HEK293T (cell line): Measurements from ENCODE around the gene MTARC2.
A peak's percentile ranks its signal among the peaks of the same experiment; 100 is the strongest.

Source experiments
- CTCF ChIA-PET: fragments of 350-600 bp; formaldehyde crosslinking; extraction: SDS; loops from one replicate; lab custom pipeline; 2021; ENCODE audit warnings: antibody characterized with exemption, inconsistent platforms; lab: Yijun Ruan, JAX
- POLR2A ChIA-PET: fragments of 350-600 bp; formaldehyde crosslinking; extraction: SDS; loops from one replicate; lab custom pipeline; 2020; ENCODE audit warnings: antibody characterized with exemption, inconsistent platforms; lab: Yijun Ruan, JAX
- DNase-seq: peaks from one replicate; pipeline ENCODE4 v3.0.0; 2012; ENCODE audit warnings: mixed read lengths; ENCODE audit errors: extremely low spot score
- ARNT ChIP-seq: fragments of 450-650 bp; IDR thresholded peaks from 2 replicates; pipeline ENCODE4 v1.6.1; 2017; ENCODE audit warnings: mild to moderate bottlenecking
- BHLHE40 ChIP-seq: fragments of 450-650 bp; IDR thresholded peaks from 2 replicates; pipeline ENCODE4 v1.6.1; 2016; ENCODE audit warnings: mild to moderate bottlenecking, moderate library complexity, borderline replicate concordance
- CTBP1 ChIP-seq: fragments of 450-650 bp; IDR thresholded peaks from 2 replicates; pipeline ENCODE4 v1.6.1; 2016; ENCODE audit warnings: borderline replicate concordance
- ELF4 ChIP-seq: fragments of 450-650 bp; IDR thresholded peaks from 2 replicates; pipeline ENCODE4 v1.6.1; 2017; ENCODE audit warnings: antibody characterized with exemption
- FOXA1 ChIP-seq: fragments of 450-650 bp; IDR thresholded peaks from 2 replicates; pipeline ENCODE4 v1.6.1; 2016; ENCODE audit warnings: mild to moderate bottlenecking
- FOXK2 ChIP-seq: fragments of 450-650 bp; IDR thresholded peaks from 2 replicates; pipeline ENCODE4 v1.6.1; 2016; ENCODE audit warnings: mild to moderate bottlenecking
- FOXM1 ChIP-seq: fragments of 450-650 bp; IDR thresholded peaks from 2 replicates; pipeline ENCODE4 v1.6.1; 2017; ENCODE audit warnings: mild to moderate bottlenecking, borderline replicate concordance
- HDGF ChIP-seq: fragments of 450-650 bp; IDR thresholded peaks from 2 replicates; pipeline ENCODE4 v1.6.1; 2017; ENCODE audit warnings: antibody characterized with exemption, borderline replicate concordance
- L3MBTL2 ChIP-seq: fragments of 450-650 bp; conservative IDR thresholded peaks from 2 replicates; pipeline ENCODE4 v1.6.1; 2016; ENCODE audit warnings: mild to moderate bottlenecking
- LEF1 ChIP-seq: fragments of 450-650 bp; IDR thresholded peaks from 2 replicates; pipeline ENCODE4 v1.6.1; 2017; ENCODE audit warnings: mild to moderate bottlenecking, borderline replicate concordance
- NFRKB ChIP-seq: fragments of 450-650 bp; IDR thresholded peaks from 2 replicates; pipeline ENCODE4 v1.6.1; 2016; ENCODE audit warnings: mild to moderate bottlenecking, moderate library complexity
- SP1 ChIP-seq: fragments of 450-650 bp; IDR thresholded peaks from 2 replicates; pipeline ENCODE4 v1.6.1; 2017
- SUZ12 ChIP-seq: fragments of 450-650 bp; IDR thresholded peaks from 2 replicates; pipeline ENCODE4 v1.6.1; 2016; ENCODE audit warnings: mild to moderate bottlenecking
- TARDBP ChIP-seq: fragments of 450-650 bp; IDR thresholded peaks from 2 replicates; pipeline ENCODE4 v1.6.1; 2016
- ZNF384 ChIP-seq: fragments of 450-650 bp; IDR thresholded peaks from 2 replicates; pipeline ENCODE4 v1.6.1; 2016
- TF ChIP-seq, protein P1 (sequence below): fragments of 450-650 bp; IDR thresholded peaks from 2 replicates; pipeline ENCODE4 v1.6.1; 2016

The MTARC2 gene

GRCh38 chr1:220776720-220777326, 28.7 kb downstream of the MTARC2 start:
- ChIA-PET POLR2A (interaction anchor here (1.7 kb wide), 1 partner anchor 10 kb away, joined by 4 read pairs; the partner anchor contains the start of gene MTARC1), CTCF (interaction anchor here (0.5 to 3.2 kb wide), 12 partner anchors 10 to 557 kb away, joined by 3 to 22 read pairs (median 4); partner anchors contain the start of gene MTARC1)
- TF ChIP-seq FOXA1 (no peak), SP1 (no peak), TARDBP (no peak), SUZ12 (no peak), FOXM1 (no peak), ARNT (no peak), HDGF (no peak)
- TF ChIP-seq, protein P1, sequence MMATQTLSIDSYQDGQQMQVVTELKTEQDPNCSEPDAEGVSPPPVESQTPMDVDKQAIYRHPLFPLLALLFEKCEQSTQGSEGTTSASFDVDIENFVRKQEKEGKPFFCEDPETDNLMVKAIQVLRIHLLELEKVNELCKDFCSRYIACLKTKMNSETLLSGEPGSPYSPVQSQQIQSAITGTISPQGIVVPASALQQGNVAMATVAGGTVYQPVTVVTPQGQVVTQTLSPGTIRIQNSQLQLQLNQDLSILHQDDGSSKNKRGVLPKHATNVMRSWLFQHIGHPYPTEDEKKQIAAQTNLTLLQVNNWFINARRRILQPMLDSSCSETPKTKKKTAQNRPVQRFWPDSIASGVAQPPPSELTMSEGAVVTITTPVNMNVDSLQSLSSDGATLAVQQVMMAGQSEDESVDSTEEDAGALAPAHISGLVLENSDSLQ = no peak
- peak; percentile 86 for DNase-seq

GRCh38 chr1:220783453-220783852, 35.3 kb downstream of the MTARC2 start:
- DNase-seq = no peak
- POLR2A ChIA-PET = interaction anchor here (1.3 kb wide), 1 partner anchor 36 kb away, joined by 3 read pairs; the partner anchor contains the start of gene MTARC2

DNA sequence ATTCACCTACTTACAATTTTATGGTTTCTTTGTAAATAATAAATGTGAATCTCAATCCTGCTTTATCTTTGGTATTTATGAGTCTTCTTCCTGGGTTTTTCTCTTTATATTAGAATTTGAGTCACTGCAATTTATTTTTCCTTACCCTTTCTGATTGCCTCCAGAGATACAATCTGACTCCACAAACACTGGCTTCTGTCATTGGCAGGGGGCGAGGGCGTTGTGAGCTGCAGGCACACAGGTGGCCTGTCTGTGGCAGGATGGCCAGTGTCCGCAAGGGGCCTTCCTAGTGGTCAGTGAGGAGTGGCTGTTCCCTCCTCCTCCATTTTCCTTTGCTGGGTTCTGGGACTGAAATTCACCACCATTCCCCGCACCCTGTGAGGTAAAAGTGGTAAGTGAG, 36.6 kb downstream of the MTARC2 start:
- TF ChIP-seq ELF4 (no peak), CTBP1 (no peak), SP1 (no peak), ARNT (no peak), LEF1 (no peak), BHLHE40 (no peak), ZNF384 (no peak), TARDBP (no peak), HDGF (no peak), NFRKB (no peak), FOXM1 (no peak)
- POLR2A ChIA-PET = no interaction called here
- no peak for DNase-seq
- CTCF ChIA-PET = interaction anchor here (1.2 to 1.5 kb wide), 2 partner anchors 504 to 513 kb away, joined by 3 to 4 read pairs; partner anchors contain the start of gene RAB3GAP2

More at GRCh38 chr1:220783453-220783852, 35.3 kb downstream of the MTARC2 start:
- TF ChIP-seq BHLHE40 (no peak), LEF1 (no peak), NFRKB (no peak), SUZ12 (no peak), FOXM1 (no peak), HDGF (no peak), FOXK2 (no peak), ARNT (no peak), ELF4 (no peak), CTBP1 (no peak), FOXA1 (no peak), SP1 (no peak), L3MBTL2 (no peak), TARDBP (no peak)
- TF ChIP-seq, protein P1 = no peak
- CTCF ChIA-PET = no interaction called here

GRCh38 chr1:220785166-220786056, 37.3 kb downstream of the MTARC2 start:
- no peak for DNase-seq
- CTCF ChIA-PET = interaction anchor here (0.6 to 3.4 kb wide), 8 partner anchors 10 to 641 kb away, joined by 3 to 22 read pairs (median 4); partner anchors contain the start of gene RAB3GAP2
- TF ChIP-seq ZNF384 (no peak), TARDBP (no peak), ELF4 (no peak), HDGF (no peak), FOXA1 (no peak), CTBP1 (no peak), FOXK2 (no peak), FOXM1 (no peak), L3MBTL2 (no peak), NFRKB (no peak), SUZ12 (no peak), LEF1 (no peak), SP1 (no peak), BHLHE40 (no peak), ARNT (no peak)
- TF ChIP-seq, protein P1 = no peak
- POLR2A ChIA-PET = interaction anchor here (0.6 kb wide), 1 partner anchor 89 kb away, joined by 3 read pairs; no protein-coding TSS in a partner anchor

DNA sequence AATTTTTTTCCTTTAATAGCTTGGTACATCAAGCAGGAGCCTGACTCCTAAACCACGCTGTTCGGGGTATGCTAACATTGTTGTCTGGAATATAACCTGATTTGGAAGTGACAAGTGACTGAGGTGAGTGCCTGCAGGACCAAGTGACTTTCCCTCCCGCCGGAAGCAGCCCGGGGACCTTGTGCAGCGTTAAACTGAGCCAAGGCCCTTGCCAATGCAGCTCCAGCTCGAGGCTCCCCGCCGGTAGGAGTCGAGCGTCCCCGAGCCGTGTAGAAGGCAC, 37.9 kb downstream of the MTARC2 start:
- ChIA-PET POLR2A (interaction anchor here (0.6 to 1.2 kb wide), 3 partner anchors 21 to 513 kb away, joined by 3 to 5 read pairs (median 4); partner anchors contain the start of gene RAB3GAP2), CTCF (interaction anchor here (0.6 to 3.4 kb wide), 7 partner anchors 10 to 642 kb away, joined by 3 to 22 read pairs (median 4); no protein-coding TSS in a partner anchor)
- TF ChIP-seq ARNT (no peak), FOXA1 (no peak), L3MBTL2 (peak; percentile 33; the same call in 1 of the 2 replicates)
- DNase-seq = no peak
